Activated naive CD4-positive, alpha-beta T cell treated with anti-CD3 and anti-CD28 coated beads, Interleukin-2, amount 10 ng/mL, durations not matched to agents 7 days and 5 days (primary cell): ENCODE measurements around the gene EFCAB5.
"Not testable (repeated sequence)": the region's sequence is repeated elsewhere in the genome, so short reads cannot be mapped to it uniquely, and the experiment has no call there.

ENCODE experiments used
- CTCF ChIA-PET: fragments of 350-600 bp; sonication (Branson Sonifier 250); formaldehyde crosslinking; loops from one replicate; lab custom pipeline; 2021; ENCODE audit warnings: antibody characterized with exemption; lab: Charles Lee
- DNase-seq: peaks from one replicate; pipeline ENCODE4 v3.0.0-alpha.2; 2020
- H3K27ac Mint-ChIP-seq: one replicate; pipeline ENCODE4 v1.8.0; 2021; ENCODE audit warnings: mild to moderate bottlenecking, moderate library complexity, mixed read lengths
- H3K27me3 Mint-ChIP-seq: one replicate; pipeline ENCODE4 v1.8.0; 2021; ENCODE audit warnings: mild to moderate bottlenecking, mixed read lengths
- H3K36me3 Mint-ChIP-seq: one replicate; pipeline ENCODE4 v1.8.0; 2021; ENCODE audit warnings: mixed read lengths
- H3K4me1 Mint-ChIP-seq: one replicate; pipeline ENCODE4 v1.8.0; 2021; ENCODE audit warnings: mixed read lengths
- H3K4me3 Mint-ChIP-seq: one replicate; pipeline ENCODE4 v1.8.0; 2021; ENCODE audit warnings: mild to moderate bottlenecking, moderate library complexity, mixed read lengths
- H3K9me3 Mint-ChIP-seq: one replicate; pipeline ENCODE4 v1.8.0; 2021; ENCODE audit warnings: mixed read lengths

EFCAB5 gene

DNA sequence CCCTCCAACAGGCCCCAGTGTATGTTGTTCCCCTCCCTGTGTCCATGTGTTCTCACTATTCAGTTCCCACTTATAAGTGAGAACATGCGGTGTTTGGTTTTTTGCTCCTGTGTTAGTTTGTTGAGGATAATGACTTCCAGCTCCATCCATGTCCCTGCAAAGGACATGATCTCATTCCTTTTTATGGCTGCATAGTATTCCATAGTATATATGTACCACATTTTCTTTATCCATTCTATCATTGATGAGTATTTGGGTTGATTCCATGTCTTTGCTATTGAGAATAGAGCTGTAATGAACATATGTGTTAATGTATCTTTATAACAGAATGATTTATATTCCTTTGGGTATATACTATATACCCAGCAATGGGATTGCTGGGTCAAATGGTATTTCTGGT lies 16.1 kb downstream of the EFCAB5 start:
- not testable (repeated sequence) for H3K36me3 Mint-ChIP-seq, H3K4me3 Mint-ChIP-seq, H3K27ac Mint-ChIP-seq, DNase-seq, H3K27me3 Mint-ChIP-seq, H3K4me1 Mint-ChIP-seq
- CTCF ChIA-PET: interaction anchor here (0.6 to 1.1 kb wide), 2 partner anchors 64 to 108 kb away, joined by 3 to 4 read pairs; no protein-coding TSS in a partner anchor
- peaks cover 16% of the 10 kb centered on the region for H3K9me3 Mint-ChIP-seq

DNA sequence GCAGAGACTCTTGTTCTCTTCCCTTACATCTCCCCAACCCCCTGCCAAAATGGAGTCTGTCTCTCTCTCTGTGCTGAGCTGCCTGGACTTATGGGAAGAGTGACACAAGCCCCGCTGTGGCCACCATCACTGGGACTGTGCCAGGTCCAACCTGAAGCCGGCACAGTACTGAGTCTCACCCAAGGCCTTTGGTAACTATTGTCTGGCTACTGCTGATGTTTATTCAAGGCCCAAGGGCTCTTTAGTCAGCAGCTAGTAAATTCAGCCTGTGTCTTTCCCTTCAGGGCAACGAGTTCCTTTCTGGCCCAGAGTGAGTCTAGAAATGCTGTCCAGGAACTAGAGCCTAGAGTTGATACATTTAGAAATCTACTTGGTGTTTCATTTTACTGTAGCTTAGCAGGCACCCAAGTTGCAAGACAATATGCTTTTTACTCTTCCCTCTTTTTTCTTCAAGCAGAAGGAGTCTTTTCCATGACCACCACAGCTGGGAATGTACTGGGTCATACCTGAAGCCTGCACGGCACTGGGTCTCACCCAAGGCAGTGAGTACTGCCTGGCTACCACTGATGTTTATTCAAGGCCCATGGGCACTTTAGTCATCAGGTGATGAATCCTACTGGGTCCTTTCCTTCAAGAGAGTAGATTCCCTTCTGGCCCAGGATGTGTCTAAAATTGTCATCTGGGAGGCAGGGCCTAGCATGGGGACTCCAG lies 17.7 kb downstream of the EFCAB5 start:
- peaks cover 1% of the 10 kb centered on the region for H3K36me3 Mint-ChIP-seq
- H3K27ac Mint-ChIP-seq: no peak overlapping the region
- peaks cover 14% of the 10 kb centered on the region for H3K27me3 Mint-ChIP-seq
- DNase-seq: no peak
- CTCF ChIA-PET: no interaction called here
- H3K4me1 Mint-ChIP-seq: no peaks in the 10 kb centered on the region
- peaks cover 7% of the 10 kb centered on the region for H3K9me3 Mint-ChIP-seq
- no peak overlapping the region for H3K4me3 Mint-ChIP-seq

GRCh38 chr17:29959658-29960337 lies 18.4 kb downstream of the EFCAB5 start:
- no peak for DNase-seq
- CTCF ChIA-PET: no interaction called here
- no peaks in the 10 kb centered on the region for H3K4me1 Mint-ChIP-seq
- peaks cover 3% of the 10 kb centered on the region for H3K9me3 Mint-ChIP-seq
- H3K4me3 Mint-ChIP-seq: no peak overlapping the region
- no peak overlapping the region for H3K27ac Mint-ChIP-seq
- H3K36me3 Mint-ChIP-seq: peaks cover 1% of the 10 kb centered on the region
- peaks cover 9% of the 10 kb centered on the region for H3K27me3 Mint-ChIP-seq

GRCh38 chr17:29962656-29963055 lies 21.2 kb downstream of the EFCAB5 start:
- H3K27ac Mint-ChIP-seq: no peak overlapping the region
- no peaks in the 10 kb centered on the region for H3K9me3 Mint-ChIP-seq
- peaks cover 9% of the 10 kb centered on the region for H3K27me3 Mint-ChIP-seq
- peaks cover 1% of the 10 kb centered on the region for H3K36me3 Mint-ChIP-seq
- H3K4me1 Mint-ChIP-seq: no peaks in the 10 kb centered on the region
- DNase-seq: no peak
- H3K4me3 Mint-ChIP-seq: no peak overlapping the region
- CTCF ChIA-PET: interaction anchor here (0.6 kb wide), 1 partner anchor 212 kb away, joined by 3 read pairs; no protein-coding TSS in a partner anchor

- no peak for DNase-seq
- Mint-ChIP-seq H3K27me3 (peaks cover 6% of the 10 kb centered on the region), H3K4me3 (no peak overlapping the region), H3K9me3 (no peaks in the 10 kb centered on the region), H3K4me1 (no peaks in the 10 kb centered on the region), H3K27ac (no peak overlapping the region), H3K36me3 (peaks cover 1% of the 10 kb centered on the region)
- CTCF ChIA-PET: no interaction called here
Observed at GRCh38 chr17:29968271-29968670, 26.8 kb downstream of the EFCAB5 start.

DNA sequence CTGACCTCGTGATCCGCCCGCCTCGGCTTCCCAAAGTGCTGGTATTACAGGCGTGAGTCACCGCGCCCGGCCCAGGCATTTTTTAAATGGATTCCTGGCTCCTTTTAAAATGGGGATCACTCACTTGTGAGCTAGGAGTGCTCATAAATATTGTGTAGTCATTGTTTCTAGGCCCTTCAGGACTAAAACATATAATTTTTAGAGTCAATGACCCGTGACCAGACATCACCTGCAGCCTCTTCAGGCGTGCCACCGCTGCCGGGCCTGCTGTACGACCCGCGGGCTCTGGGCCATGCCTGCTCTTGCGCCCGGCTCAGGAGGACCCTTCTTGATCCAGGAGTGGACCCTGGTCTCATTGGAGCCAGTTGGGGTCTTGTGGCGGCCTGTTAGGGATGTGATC lies 30.8 kb downstream of the EFCAB5 start:
- Mint-ChIP-seq H3K4me1 (no peaks in the 10 kb centered on the region), H3K27me3 (no peaks in the 10 kb centered on the region), H3K27ac (no peak overlapping the region), H3K9me3 (no peaks in the 10 kb centered on the region), H3K4me3 (no peak overlapping the region), H3K36me3 (no peaks in the 10 kb centered on the region)
- DNase-seq: no peak
- CTCF ChIA-PET: no interaction called here

- Mint-ChIP-seq H3K4me1 (no peaks in the 10 kb centered on the region), H3K36me3 (no peaks in the 10 kb centered on the region), H3K27ac (no peak overlapping the region), H3K4me3 (no peak overlapping the region), H3K27me3 (no peaks in the 10 kb centered on the region), H3K9me3 (no peaks in the 10 kb centered on the region)
- CTCF ChIA-PET: no interaction called here
- DNase-seq: no peak
Observed at GRCh38 chr17:29973005-29973404, 31.6 kb downstream of the EFCAB5 start.

DNA sequence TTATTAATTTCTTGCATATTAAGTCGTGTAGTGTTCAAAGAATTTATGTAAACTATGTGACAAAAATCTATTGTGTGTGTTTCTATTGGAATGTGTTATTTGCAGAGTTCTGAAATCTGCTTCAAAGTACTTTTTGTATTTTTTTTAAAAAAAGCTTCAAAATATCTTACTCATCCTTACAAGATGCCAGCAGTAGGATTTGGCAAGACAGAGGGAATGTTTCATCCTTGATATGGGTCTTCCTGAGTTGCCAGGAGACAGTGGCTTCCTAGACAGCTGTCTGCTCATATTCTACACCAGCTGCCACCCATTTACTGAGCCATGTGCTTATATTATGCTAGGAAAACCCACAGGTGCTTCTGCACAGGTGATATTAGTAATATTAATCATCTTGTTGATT lies 36.4 kb downstream of the EFCAB5 start:
- no peak overlapping the region for H3K27ac Mint-ChIP-seq
- no peak for DNase-seq
- peaks cover 7% of the 10 kb centered on the region for H3K27me3 Mint-ChIP-seq
- no peaks in the 10 kb centered on the region for H3K4me1 Mint-ChIP-seq
- H3K4me3 Mint-ChIP-seq: no peak overlapping the region
- no peaks in the 10 kb centered on the region for H3K36me3 Mint-ChIP-seq
- CTCF ChIA-PET: no interaction called here
- no peaks in the 10 kb centered on the region for H3K9me3 Mint-ChIP-seq

- no peak overlapping the region for H3K27ac Mint-ChIP-seq
- DNase-seq: no peak
- CTCF ChIA-PET: no interaction called here
- no peaks in the 10 kb centered on the region for H3K9me3 Mint-ChIP-seq
- no peak overlapping the region for H3K4me3 Mint-ChIP-seq
- no peaks in the 10 kb centered on the region for H3K36me3 Mint-ChIP-seq
- no peaks in the 10 kb centered on the region for H3K4me1 Mint-ChIP-seq
- peaks cover 7% of the 10 kb centered on the region for H3K27me3 Mint-ChIP-seq
Observed at GRCh38 chr17:29980261-29980660, 38.8 kb downstream of the EFCAB5 start.

- no peak for DNase-seq
- no peak overlapping the region for H3K27ac Mint-ChIP-seq
- no peak overlapping the region for H3K4me3 Mint-ChIP-seq
- CTCF ChIA-PET: no interaction called here
- no peaks in the 10 kb centered on the region for H3K36me3 Mint-ChIP-seq
- no peaks in the 10 kb centered on the region for H3K4me1 Mint-ChIP-seq
- H3K9me3 Mint-ChIP-seq: no peaks in the 10 kb centered on the region
- H3K27me3 Mint-ChIP-seq: peaks cover 7% of the 10 kb centered on the region
Observed at GRCh38 chr17:29982991-29983653, 41.7 kb downstream of the EFCAB5 start.

GRCh38 chr17:29996458-29996857 lies 55.0 kb downstream of the EFCAB5 start:
- DNase-seq: no peak
- Mint-ChIP-seq H3K36me3 (no peaks in the 10 kb centered on the region), H3K27me3 (no peaks in the 10 kb centered on the region), H3K27ac (no peak overlapping the region), H3K9me3 (peaks cover 2% of the 10 kb centered on the region), H3K4me3 (no peak overlapping the region), H3K4me1 (peaks cover 12% of the 10 kb centered on the region)
- CTCF ChIA-PET: no interaction called here

GRCh38 chr17:30000001-30000754 lies 58.7 kb downstream of the EFCAB5 start:
- CTCF ChIA-PET: interaction anchor here (0.9 to 1.6 kb wide), 3 partner anchors 69 to 192 kb away, joined by 3 to 6 read pairs (median 4); no protein-coding TSS in a partner anchor
- H3K4me1 Mint-ChIP-seq: peaks cover 12% of the 10 kb centered on the region
- no peaks in the 10 kb centered on the region for H3K27me3 Mint-ChIP-seq
- H3K27ac Mint-ChIP-seq: peak overlapping the region; percentile 16
- H3K4me3 Mint-ChIP-seq: no peak overlapping the region
- no peaks in the 10 kb centered on the region for H3K9me3 Mint-ChIP-seq
- H3K36me3 Mint-ChIP-seq: no peaks in the 10 kb centered on the region
- no peak for DNase-seq

DNA sequence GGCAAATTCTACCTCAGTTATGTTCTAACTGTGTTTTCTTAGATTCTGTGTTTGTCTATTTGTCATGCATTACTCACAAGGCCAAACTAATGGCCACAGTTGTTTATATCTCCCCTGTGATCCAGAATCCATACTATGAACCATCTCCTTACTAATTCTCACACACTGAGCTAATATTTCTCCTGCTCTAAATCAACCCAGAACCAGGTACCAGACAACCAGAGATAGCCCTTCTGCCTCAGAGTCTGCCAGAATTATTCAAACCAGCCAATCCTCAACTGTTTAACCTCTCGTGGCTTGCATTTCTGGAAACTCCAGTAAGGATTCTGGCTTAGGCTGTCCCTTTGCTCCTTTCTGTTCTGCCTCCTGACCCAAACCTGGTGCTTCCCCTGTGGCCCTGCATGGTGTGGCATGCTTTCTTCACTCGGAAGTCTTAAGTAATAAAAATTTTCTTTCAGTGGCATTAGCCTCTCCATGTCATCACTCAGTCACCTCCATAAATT lies 59.4 kb downstream of the EFCAB5 start:
- H3K4me3 Mint-ChIP-seq: no peak overlapping the region
- H3K27ac Mint-ChIP-seq: no peak overlapping the region
- H3K9me3 Mint-ChIP-seq: no peaks in the 10 kb centered on the region
- no peaks in the 10 kb centered on the region for H3K27me3 Mint-ChIP-seq
- H3K36me3 Mint-ChIP-seq: no peaks in the 10 kb centered on the region
- no peak for DNase-seq
- H3K4me1 Mint-ChIP-seq: peaks cover 12% of the 10 kb centered on the region
- CTCF ChIA-PET: interaction anchor here (1.4 kb wide), 1 partner anchor 191 kb away, joined by 4 read pairs; no protein-coding TSS in a partner anchor

DNA sequence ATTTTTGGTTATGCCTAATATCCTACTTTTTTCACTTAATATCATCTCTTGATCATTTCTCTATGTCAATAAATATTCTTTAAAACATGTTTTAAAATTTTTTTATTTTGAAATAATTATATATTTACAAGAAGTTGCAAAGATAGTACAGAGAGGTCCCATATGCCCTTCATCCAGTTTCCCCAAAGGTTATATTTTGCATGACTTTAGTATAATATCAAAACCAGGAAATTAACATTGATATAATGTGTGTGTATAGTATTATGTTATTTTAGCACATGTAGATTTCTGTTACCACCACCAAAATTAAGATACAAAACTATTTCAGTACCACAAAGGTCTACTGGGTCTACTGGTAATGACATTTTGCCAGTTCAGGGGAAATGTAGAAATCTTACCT lies 60.7 kb downstream of the EFCAB5 start:
- DNase-seq: no peak
- Mint-ChIP-seq H3K4me1 (peaks cover 12% of the 10 kb centered on the region), H3K36me3 (no peaks in the 10 kb centered on the region), H3K4me3 (no peak overlapping the region), H3K27ac (no peak overlapping the region), H3K27me3 (no peaks in the 10 kb centered on the region), H3K9me3 (no peaks in the 10 kb centered on the region)
- CTCF ChIA-PET: interaction anchor here (0.8 kb wide), 1 partner anchor 71 kb away, joined by 3 read pairs; no protein-coding TSS in a partner anchor
